ENCODE data around the gene EIF3I.

EIF3I gene

DNA sequence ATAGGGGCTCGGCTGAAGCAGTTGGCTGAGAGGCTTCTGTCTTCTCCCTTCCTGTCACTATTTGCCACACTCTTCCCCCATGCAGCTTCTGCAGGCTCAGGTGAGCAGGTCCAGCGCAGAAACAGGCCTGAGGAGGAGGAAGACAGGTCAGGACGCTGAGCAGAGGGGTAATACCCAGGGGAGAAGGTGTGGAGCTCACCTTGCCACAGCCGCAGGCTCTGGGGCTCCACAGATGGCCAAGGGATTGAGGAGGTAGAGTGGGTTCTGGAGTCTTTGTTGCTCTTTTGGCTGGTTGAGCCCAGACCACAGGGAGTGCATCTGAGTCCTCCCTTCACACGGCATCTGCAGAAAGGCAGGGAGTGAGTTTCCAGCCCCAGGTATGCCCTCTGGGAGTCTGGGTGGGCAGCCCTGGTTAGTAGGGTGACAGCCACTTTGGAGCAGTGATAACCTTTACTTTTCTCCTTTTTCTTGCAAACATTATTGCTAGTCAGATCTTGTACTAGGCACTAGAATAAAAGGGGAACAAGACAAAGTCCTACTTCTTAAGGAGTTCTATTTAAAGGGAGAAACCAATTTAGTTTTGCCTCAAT, 9.7 kb downstream of the EIF3I start:
- no peaks in the 10 kb centered on the region for H3K27me3 ChIP-seq (ENCODE audit: control insufficient read depth in 2 of 2, insufficient read depth in 2 of 2, low read length in 2 of 2)
- no peak overlapping the region for H3K4me3 ChIP-seq (ENCODE audit: low read length in 2 of 2)
- no peak overlapping the region for H3K27ac ChIP-seq (ENCODE audit: low read depth in 2 of 2, low read length in 2 of 2)
- H3K36me3 ChIP-seq (ENCODE audit: control insufficient read depth in 2 of 2, insufficient read depth in 2 of 2, low read length in 2 of 2): peaks cover 36 to 45% of the 10 kb centered on the region in 2 donors
- H3K9ac ChIP-seq (ENCODE audit: low read depth in 1 of 2, low read length in 2 of 2): no peak overlapping the region
- no peaks in the 10 kb centered on the region for H3K4me1 ChIP-seq (ENCODE audit: control insufficient read depth in 2 of 2, insufficient read depth in 2 of 2, low read length in 2 of 2)
- no peaks in the 10 kb centered on the region for H3K9me3 ChIP-seq (ENCODE audit: control insufficient read depth in 2 of 2, low read length in 2 of 2)

DNA sequence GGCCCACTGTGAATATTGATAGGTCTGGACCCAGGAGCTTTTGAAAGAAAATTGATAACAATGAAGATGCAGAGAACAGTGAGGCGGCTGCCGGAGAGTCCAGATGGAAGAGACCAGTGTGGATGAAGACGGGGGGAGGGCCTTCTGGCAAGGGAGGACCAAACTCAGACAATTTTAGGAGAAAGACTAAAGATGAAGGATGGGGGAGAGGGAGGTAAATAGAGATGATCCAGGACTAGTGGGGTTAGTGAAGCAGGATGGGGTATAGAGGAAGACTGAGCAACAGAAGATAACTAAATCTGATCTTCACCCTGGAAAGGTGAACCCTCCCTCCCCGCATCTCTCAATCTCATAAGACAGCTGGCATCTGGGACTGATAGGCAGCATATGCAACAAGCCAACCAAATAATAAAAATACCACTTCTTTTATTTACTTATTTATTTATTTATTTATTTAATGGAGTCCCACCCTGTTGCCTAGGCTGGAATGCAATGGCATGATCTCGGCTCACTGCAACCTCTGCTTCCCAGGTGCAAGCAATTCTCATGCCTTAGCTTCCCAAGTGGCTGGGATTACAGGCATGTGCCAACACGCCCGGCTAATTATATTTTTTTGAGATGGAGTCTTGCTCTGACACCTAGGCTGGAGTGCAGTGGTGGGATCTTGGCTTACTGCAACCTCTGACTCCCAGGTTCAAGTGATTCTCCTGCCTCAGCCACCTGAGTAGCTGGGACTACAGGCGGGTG, 10.5 kb downstream of the EIF3I start:
- no peaks in the 10 kb centered on the region for H3K4me1 ChIP-seq (ENCODE audit: control insufficient read depth in 2 of 2, insufficient read depth in 2 of 2, low read length in 2 of 2)
- no peak overlapping the region for H3K4me3 ChIP-seq (ENCODE audit: low read length in 2 of 2)
- H3K9ac ChIP-seq (ENCODE audit: low read depth in 1 of 2, low read length in 2 of 2): no peak overlapping the region
- H3K36me3 ChIP-seq (ENCODE audit: control insufficient read depth in 2 of 2, insufficient read depth in 2 of 2, low read length in 2 of 2): peaks cover 30 to 39% of the 10 kb centered on the region in 2 donors
- no peaks in the 10 kb centered on the region for H3K27me3 ChIP-seq (ENCODE audit: control insufficient read depth in 2 of 2, insufficient read depth in 2 of 2, low read length in 2 of 2)
- H3K27ac ChIP-seq (ENCODE audit: low read depth in 2 of 2, low read length in 2 of 2): no peak overlapping the region
- no peaks in the 10 kb centered on the region for H3K9me3 ChIP-seq (ENCODE audit: control insufficient read depth in 2 of 2, low read length in 2 of 2)

DNA sequence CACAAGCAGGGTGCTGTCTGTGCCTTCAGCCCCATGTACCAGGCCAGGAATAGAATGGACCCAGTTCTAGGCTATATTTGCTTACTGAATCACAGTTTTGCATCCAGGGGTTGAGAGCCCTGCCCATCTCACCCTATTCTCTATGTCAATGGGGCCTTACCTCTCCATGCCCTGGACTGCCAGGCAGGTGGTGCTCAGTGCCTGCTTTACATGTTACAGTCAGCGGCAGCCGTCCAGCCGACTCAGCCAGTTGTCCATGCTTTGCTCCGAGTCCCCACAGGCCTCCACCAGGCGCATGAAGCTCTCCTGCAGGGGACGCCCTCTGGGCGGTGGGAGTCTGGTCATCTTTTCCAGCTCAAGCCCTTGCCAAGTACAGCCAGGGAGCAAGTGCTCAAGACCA, 12.6 kb downstream of the EIF3I start:
- H3K4me1 ChIP-seq (ENCODE audit: control insufficient read depth in 2 of 2, insufficient read depth in 2 of 2, low read length in 2 of 2): peaks cover 0 to under 1% of the 10 kb centered on the region in 2 donors

DNA sequence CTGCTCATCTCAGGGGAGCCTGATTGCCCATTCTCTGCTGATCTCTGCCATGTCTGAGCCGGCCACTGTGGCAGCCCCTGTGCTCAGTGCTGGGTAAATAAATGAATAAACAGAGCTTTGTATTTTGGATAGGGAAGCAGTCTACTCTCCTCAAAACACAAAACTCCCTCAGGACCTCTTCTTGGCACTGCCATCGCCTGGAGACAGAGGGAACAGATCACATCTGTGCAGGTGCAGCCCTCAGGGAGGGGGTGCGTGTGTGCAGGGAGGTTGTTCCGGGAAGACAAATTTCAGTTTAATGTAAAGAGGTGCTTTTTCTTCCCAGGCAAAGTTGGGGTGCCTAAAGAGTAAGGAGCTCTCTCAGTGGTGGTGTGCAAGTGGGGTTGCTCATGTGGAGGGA, 17.1 kb downstream of the EIF3I start:
- Histone ChIP-seq H3K27me3 (ENCODE audit: control insufficient read depth in 2 of 2, insufficient read depth in 2 of 2, low read length in 2 of 2) (no peaks in the 10 kb centered on the region), H3K9me3 (ENCODE audit: control insufficient read depth in 2 of 2, low read length in 2 of 2) (no peaks in the 10 kb centered on the region), H3K4me1 (ENCODE audit: control insufficient read depth in 2 of 2, insufficient read depth in 2 of 2, low read length in 2 of 2) (peaks cover 3 to 13% of the 10 kb centered on the region in 2 donors), H3K36me3 (ENCODE audit: control insufficient read depth in 2 of 2, insufficient read depth in 2 of 2, low read length in 2 of 2) (no peaks in the 10 kb centered on the region), H3K4me3 (ENCODE audit: low read length in 2 of 2) (no peak overlapping the region), H3K27ac (ENCODE audit: low read depth in 2 of 2, low read length in 2 of 2) (peak overlapping the region in 1 of 2 donors; percentile 76), H3K9ac (ENCODE audit: low read depth in 1 of 2, low read length in 2 of 2) (no peak overlapping the region)

More for the DNA sequence above, 12.6 kb downstream of the EIF3I start:
- Histone ChIP-seq H3K36me3 (ENCODE audit: control insufficient read depth in 2 of 2, insufficient read depth in 2 of 2, low read length in 2 of 2) (peaks cover 16 to 22% of the 10 kb centered on the region in 2 donors), H3K9me3 (ENCODE audit: control insufficient read depth in 2 of 2, low read length in 2 of 2) (no peaks in the 10 kb centered on the region), H3K27me3 (ENCODE audit: control insufficient read depth in 2 of 2, insufficient read depth in 2 of 2, low read length in 2 of 2) (no peaks in the 10 kb centered on the region), H3K9ac (ENCODE audit: low read depth in 1 of 2, low read length in 2 of 2) (no peak overlapping the region), H3K27ac (ENCODE audit: low read depth in 2 of 2, low read length in 2 of 2) (no peak overlapping the region), H3K4me3 (ENCODE audit: low read length in 2 of 2) (no peak overlapping the region)

DNA sequence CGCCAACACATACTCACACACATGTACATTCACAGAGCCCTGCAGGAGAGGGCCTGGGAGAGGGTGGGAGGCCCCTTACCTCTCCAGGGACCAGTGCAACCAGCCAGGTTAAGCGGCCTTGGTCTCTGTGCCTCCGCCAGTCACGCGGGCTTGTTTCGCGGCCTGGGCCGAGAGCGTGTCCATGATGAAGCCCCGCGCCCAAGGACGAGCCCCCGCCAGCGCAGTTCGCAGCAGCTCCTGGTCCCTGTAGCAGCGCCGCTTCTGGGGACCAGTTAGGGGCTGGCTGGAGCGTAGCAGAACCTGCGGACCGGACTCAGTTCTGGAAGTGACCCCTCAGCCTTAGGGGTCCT, 17.6 kb downstream of the EIF3I start:
- H3K4me1 ChIP-seq (ENCODE audit: control insufficient read depth in 2 of 2, insufficient read depth in 2 of 2, low read length in 2 of 2): peaks cover 3 to 13% of the 10 kb centered on the region in 2 donors
- H3K36me3 ChIP-seq (ENCODE audit: control insufficient read depth in 2 of 2, insufficient read depth in 2 of 2, low read length in 2 of 2): no peaks in the 10 kb centered on the region
- peak overlapping the region; percentile 75 to 76 for H3K27ac ChIP-seq (ENCODE audit: low read depth in 2 of 2, low read length in 2 of 2)
- H3K4me3 ChIP-seq (ENCODE audit: low read length in 2 of 2): peak overlapping the region; percentile 83 to 86
- no peaks in the 10 kb centered on the region for H3K27me3 ChIP-seq (ENCODE audit: control insufficient read depth in 2 of 2, insufficient read depth in 2 of 2, low read length in 2 of 2)
- H3K9ac ChIP-seq (ENCODE audit: low read depth in 1 of 2, low read length in 2 of 2): peak overlapping the region; percentile 72
- H3K9me3 ChIP-seq (ENCODE audit: control insufficient read depth in 2 of 2, low read length in 2 of 2): no peaks in the 10 kb centered on the region

DNA sequence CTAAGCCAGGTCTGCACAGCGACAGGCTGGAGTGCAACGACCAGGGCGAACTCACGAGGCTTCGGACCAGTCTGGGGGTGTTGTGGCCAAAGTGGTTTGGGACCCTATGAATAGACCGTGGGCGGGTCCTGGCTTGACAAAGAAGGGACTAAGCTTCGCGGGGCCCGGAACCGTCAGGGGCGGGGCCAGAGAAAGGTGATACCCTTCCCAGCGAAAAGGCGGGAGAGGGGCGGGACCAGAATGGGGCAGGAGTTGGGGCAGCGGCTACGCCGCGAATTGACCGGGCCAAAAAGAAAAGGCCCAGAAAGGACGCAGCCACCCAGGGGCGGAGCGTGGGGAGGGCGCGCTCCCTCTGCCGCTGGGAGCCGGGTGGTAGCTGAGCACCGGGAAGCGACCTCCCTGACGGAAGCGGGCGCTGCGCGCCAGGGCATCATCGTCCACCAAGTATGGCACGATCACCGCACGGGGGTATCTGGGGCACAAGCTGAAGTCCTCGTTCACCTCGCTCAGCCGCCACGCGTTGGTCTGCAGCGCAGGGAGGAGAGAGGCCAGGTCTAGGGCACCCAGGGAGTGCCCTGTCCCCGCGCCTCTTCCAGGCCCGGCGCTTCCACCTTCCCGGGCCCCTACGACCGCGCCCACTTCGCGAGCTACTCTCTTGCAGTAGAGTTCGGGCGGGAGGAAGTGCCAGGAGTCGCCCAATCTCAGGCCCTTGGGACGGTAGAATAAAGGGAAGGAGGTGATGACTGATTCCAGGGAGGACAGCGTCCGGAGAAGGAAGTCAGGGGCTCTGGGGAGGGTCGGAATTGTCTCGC, 18.1 kb downstream of the EIF3I start:
- peak overlapping the region; percentile 75 to 76 for H3K27ac ChIP-seq (ENCODE audit: low read depth in 2 of 2, low read length in 2 of 2)
- H3K9ac ChIP-seq (ENCODE audit: low read depth in 1 of 2, low read length in 2 of 2): peak overlapping the region; percentile 72
- no peaks in the 10 kb centered on the region for H3K9me3 ChIP-seq (ENCODE audit: control insufficient read depth in 2 of 2, low read length in 2 of 2)
- H3K27me3 ChIP-seq (ENCODE audit: control insufficient read depth in 2 of 2, insufficient read depth in 2 of 2, low read length in 2 of 2): no peaks in the 10 kb centered on the region
- peaks cover 3 to 13% of the 10 kb centered on the region in 2 donors for H3K4me1 ChIP-seq (ENCODE audit: control insufficient read depth in 2 of 2, insufficient read depth in 2 of 2, low read length in 2 of 2)
- peak overlapping the region; percentile 83 to 86 for H3K4me3 ChIP-seq (ENCODE audit: low read length in 2 of 2)
- no peaks in the 10 kb centered on the region for H3K36me3 ChIP-seq (ENCODE audit: control insufficient read depth in 2 of 2, insufficient read depth in 2 of 2, low read length in 2 of 2)

DNA sequence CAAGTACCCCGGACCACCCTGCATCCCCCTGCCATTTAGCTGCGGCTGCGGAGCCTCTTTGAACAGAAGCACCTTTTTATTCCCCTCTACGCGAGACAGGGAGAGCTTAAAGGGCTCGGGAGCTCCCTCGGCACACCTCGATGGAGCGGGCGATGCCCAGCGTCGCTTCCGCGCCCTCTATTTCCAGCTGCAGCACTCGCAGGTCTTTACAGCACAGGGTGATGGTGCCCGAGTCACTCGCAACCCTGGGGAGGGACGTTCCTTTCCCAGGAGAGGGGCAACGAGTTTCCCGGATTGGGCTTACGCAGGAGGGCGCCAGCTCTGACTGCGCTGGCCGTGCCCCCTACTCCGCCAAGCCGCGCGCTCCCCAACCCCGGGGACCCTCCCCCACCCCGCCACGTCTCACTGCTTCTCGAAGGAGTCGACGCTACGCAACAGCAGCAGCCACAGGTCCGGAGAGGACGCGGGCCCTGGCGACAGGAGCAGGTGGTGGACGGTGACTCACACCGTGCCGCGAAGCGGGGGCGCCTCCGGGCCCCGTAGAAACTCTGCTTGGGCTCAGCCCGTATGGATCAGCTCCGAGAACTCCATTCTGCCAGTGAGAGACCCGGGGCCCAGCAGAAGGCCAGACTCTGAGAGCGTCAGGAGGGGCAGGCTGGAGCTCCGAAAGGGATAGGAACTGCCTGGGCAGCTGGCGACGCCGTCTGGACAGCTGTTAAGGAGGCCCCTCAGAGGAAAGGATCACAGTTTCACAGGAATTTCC, 19.0 kb downstream of the EIF3I start:
- H3K27me3 ChIP-seq (ENCODE audit: control insufficient read depth in 2 of 2, insufficient read depth in 2 of 2, low read length in 2 of 2): no peaks in the 10 kb centered on the region
- no peaks in the 10 kb centered on the region for H3K9me3 ChIP-seq (ENCODE audit: control insufficient read depth in 2 of 2, low read length in 2 of 2)
- peak overlapping the region; percentile 83 to 86 for H3K4me3 ChIP-seq (ENCODE audit: low read length in 2 of 2)
- H3K36me3 ChIP-seq (ENCODE audit: control insufficient read depth in 2 of 2, insufficient read depth in 2 of 2, low read length in 2 of 2): no peaks in the 10 kb centered on the region
- peak overlapping the region; percentile 75 to 76 for H3K27ac ChIP-seq (ENCODE audit: low read depth in 2 of 2, low read length in 2 of 2)
- peaks cover 3 to 13% of the 10 kb centered on the region in 2 donors for H3K4me1 ChIP-seq (ENCODE audit: control insufficient read depth in 2 of 2, insufficient read depth in 2 of 2, low read length in 2 of 2)
- peak overlapping the region; percentile 72 for H3K9ac ChIP-seq (ENCODE audit: low read depth in 1 of 2, low read length in 2 of 2)

DNA sequence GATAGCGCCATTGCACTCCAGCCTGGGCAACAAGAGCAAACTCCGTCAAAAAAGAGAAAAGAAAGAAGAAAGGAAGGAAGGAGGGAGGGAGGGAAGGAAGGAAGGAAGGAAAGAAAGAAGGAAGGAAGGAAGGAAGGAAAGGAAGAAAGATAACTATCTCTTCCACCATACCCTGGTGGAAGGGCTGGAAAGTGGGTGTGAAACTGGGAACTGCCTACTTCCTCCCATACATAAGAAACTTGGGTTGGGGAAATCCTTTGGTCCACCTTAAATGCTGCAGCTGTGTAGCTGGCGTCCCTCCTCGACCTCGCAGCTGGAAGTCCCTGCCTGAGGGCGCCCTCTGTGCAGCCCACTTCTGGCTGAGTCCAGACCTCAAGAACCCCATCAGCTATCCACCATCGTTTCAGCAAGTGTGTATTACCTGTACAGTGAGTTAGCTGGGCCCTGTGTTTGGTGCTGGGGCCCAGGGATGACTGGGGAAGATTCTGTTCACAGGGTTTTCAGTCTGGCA, 20.2 kb downstream of the EIF3I start:
- Histone ChIP-seq H3K36me3 (ENCODE audit: control insufficient read depth in 2 of 2, insufficient read depth in 2 of 2, low read length in 2 of 2) (no peaks in the 10 kb centered on the region), H3K9ac (ENCODE audit: low read depth in 1 of 2, low read length in 2 of 2) (no peak overlapping the region), H3K9me3 (ENCODE audit: control insufficient read depth in 2 of 2, low read length in 2 of 2) (no peaks in the 10 kb centered on the region), H3K27ac (ENCODE audit: low read depth in 2 of 2, low read length in 2 of 2) (no peak overlapping the region), H3K4me3 (ENCODE audit: low read length in 2 of 2) (no peak overlapping the region), H3K27me3 (ENCODE audit: control insufficient read depth in 2 of 2, insufficient read depth in 2 of 2, low read length in 2 of 2) (no peaks in the 10 kb centered on the region), H3K4me1 (ENCODE audit: control insufficient read depth in 2 of 2, insufficient read depth in 2 of 2, low read length in 2 of 2) (peaks cover 5 to 17% of the 10 kb centered on the region in 2 donors)

DNA sequence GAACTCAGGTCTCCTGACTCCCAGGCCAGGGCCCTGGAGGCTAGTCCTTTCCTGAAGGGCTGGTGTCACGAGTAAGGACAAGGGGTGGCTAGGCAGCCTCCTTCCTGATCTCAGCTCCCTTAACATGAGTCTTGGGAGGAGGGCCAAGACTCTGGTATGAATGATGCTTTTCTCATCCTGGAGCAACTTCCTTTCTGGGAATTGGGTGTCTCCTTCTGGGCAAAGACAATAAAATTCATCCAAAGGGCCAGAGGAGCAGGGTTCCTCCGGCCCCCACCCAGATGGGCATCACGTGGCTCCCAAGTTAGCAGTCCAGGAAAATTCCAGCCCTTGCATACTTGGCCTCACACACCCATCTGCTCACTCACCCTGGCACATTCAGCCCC, 24.7 kb downstream of the EIF3I start, which contains the start of gene FAM167B:
FAM167B (plus strand) TSS at position 335 of the 386 bp plus-strand sequence. CDS start 200 bp downstream, outside the sequence.
- peak within 1 kb of the TSS; percentile 14 to 67 for H3K27ac ChIP-seq (ENCODE audit: low read depth in 2 of 2, low read length in 2 of 2)
- no peak within 1 kb of the TSS for H3K4me3 ChIP-seq (ENCODE audit: low read length in 2 of 2)

More for the DNA sequence above, 24.7 kb downstream of the EIF3I start, which contains the start of gene FAM167B:
- Histone ChIP-seq H3K27me3 (ENCODE audit: control insufficient read depth in 2 of 2, insufficient read depth in 2 of 2, low read length in 2 of 2) (no peaks in the 10 kb centered on the region), H3K9ac (ENCODE audit: low read depth in 1 of 2, low read length in 2 of 2) (no peak within 1 kb of the TSS), H3K36me3 (ENCODE audit: control insufficient read depth in 2 of 2, insufficient read depth in 2 of 2, low read length in 2 of 2) (no peaks in the 10 kb centered on the region), H3K4me1 (ENCODE audit: control insufficient read depth in 2 of 2, insufficient read depth in 2 of 2, low read length in 2 of 2) (peaks cover 12 to 25% of the 10 kb centered on the region in 2 donors), H3K9me3 (ENCODE audit: control insufficient read depth in 2 of 2, low read length in 2 of 2) (no peaks in the 10 kb centered on the region)

Measured in mucosa of rectum (tissue), 2 donors.